Colonic mucosa (tissue), 4 donors: ENCODE measurements around the gene STK24. TPM values are rescaled to one million over a fixed set of nuclear protein-coding genes. Genes with fewer than 3 reads are reported as not detected.

Experiments used
- DNase-seq: peaks from one replicate; pipeline ENCODE4 v3.0.0-alpha.2; 2020
- H3K27ac ChIP-seq: fragments of 200-600 bp; one replicate; pipeline ENCODE4 v1.8.0; 2021
- H3K27me3 ChIP-seq: fragments of 200-600 bp; one replicate; pipeline ENCODE4 v1.8.0; 2021
- H3K36me3 ChIP-seq: fragments of 200-600 bp; one replicate; pipeline ENCODE4 v1.8.0; 2021
- H3K4me1 ChIP-seq: fragments of 200-600 bp; one replicate; pipeline ENCODE4 v1.8.0; 2021; ENCODE audit warnings: mild to moderate bottlenecking
- H3K4me3 ChIP-seq: fragments of 200-600 bp; one replicate; pipeline ENCODE4 v1.8.0; 2021
- H3K9ac ChIP-seq, 2 donors: one replicate each; pipeline ENCODE4 v1.7.0; 2013; ENCODE audit warnings: control low read depth in 2 of 2, low read depth in 2 of 2, low read length in 2 of 2
- H3K9me3 ChIP-seq: fragments of 200-600 bp; one replicate; pipeline ENCODE4 v1.8.0; 2021
- intact Hi-C: fragments of 100-400 bp; cut with DNase I; formaldehyde crosslinking; loops from one replicate; pipeline ENCODE4 v1.14.1; 2022
- total RNA-seq, 2 donors: library from RNA; stranded (reverse); fragmentation: NEBNext Ultra II Directional in 1 of 2; extraction: Animal tissue kit (Norgen Biotek cat#: 25700) in 1 of 2; gene quantifications; one replicate each; pipeline ENCODE4 v1.2.1, GENCODE V29; 2021
- TF ChIP-seq, protein P1 (sequence below): fragments of 200-600 bp; IDR thresholded peaks from one replicate; pipeline ENCODE4 v1.8.0; 2022; ENCODE audit warnings: antibody characterized with exemption, mild to moderate bottlenecking
- donor health status: healthy.
- donor health status: DM: no; HTN: no; CAD: no.
- donor health status: DM: no; HTN: no; CAD: no.

STK24 gene
- total RNA-seq, 2 donors from 2014 or later, result 160 to 206 TPM

DNA sequence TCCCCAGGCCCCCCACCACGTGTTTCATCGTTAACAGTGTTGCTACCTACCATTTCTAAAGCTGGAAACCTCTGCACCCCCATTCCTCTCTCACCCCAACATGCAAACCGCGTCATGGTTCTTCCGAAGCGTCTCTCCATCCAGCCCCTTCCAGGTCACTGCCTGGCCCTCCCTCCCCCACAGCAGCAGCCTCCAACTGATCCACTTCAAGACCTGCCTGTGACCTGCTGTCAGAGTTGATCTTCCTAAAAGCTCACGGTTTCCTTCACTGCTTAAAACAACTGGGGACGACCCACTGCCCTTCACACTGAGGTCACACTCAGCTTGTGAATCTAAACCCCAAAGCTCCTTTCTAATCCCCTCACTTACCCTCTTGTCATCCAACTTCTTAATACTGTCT, 47.7 kb downstream of the STK24 start:
- H3K9ac ChIP-seq, result no peak overlapping the region
- TF ChIP-seq, protein P1, sequence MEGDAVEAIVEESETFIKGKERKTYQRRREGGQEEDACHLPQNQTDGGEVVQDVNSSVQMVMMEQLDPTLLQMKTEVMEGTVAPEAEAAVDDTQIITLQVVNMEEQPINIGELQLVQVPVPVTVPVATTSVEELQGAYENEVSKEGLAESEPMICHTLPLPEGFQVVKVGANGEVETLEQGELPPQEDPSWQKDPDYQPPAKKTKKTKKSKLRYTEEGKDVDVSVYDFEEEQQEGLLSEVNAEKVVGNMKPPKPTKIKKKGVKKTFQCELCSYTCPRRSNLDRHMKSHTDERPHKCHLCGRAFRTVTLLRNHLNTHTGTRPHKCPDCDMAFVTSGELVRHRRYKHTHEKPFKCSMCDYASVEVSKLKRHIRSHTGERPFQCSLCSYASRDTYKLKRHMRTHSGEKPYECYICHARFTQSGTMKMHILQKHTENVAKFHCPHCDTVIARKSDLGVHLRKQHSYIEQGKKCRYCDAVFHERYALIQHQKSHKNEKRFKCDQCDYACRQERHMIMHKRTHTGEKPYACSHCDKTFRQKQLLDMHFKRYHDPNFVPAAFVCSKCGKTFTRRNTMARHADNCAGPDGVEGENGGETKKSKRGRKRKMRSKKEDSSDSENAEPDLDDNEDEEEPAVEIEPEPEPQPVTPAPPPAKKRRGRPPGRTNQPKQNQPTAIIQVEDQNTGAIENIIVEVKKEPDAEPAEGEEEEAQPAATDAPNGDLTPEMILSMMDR, result no peak
- H3K4me3 ChIP-seq, result no peak overlapping the region
- H3K27me3 ChIP-seq, result no peaks in the 10 kb centered on the region
- H3K27ac ChIP-seq, result no peak overlapping the region
- H3K9me3 ChIP-seq, result no peaks in the 10 kb centered on the region
- intact Hi-C loops, result no loop called here
- no peaks in the 10 kb centered on the region for H3K4me1 ChIP-seq
- DNase-seq, result no peak
- no peaks in the 10 kb centered on the region for H3K36me3 ChIP-seq

DNA sequence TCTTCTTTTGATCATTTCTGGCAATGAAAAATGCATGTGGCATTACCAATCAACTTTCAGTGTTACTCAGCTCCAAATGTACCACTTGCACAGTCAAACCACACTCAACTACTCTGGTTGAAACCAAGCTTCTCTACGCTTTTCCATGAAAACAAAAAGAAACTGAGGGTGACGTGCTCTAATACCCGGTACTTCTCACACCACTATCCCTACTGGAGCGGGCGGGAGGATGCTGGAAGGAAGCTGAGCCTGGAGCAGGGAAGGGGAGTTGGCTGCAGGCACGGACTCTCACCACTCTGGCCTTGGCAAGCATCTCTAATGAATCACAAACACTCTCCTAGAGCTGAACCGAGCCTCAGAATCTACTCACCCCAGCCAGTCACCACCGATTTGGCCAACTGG, 48.2 kb downstream of the STK24 start:
- intact Hi-C loops, result no loop called here
- DNase-seq, result no peak
- Histone ChIP-seq H3K27me3 (no peaks in the 10 kb centered on the region), H3K4me3 (no peak overlapping the region), H3K36me3 (no peaks in the 10 kb centered on the region), H3K4me1 (no peaks in the 10 kb centered on the region), H3K9me3 (no peaks in the 10 kb centered on the region), H3K9ac (no peak overlapping the region), H3K27ac (no peak overlapping the region)
- TF ChIP-seq, protein P1, result no peak

DNA sequence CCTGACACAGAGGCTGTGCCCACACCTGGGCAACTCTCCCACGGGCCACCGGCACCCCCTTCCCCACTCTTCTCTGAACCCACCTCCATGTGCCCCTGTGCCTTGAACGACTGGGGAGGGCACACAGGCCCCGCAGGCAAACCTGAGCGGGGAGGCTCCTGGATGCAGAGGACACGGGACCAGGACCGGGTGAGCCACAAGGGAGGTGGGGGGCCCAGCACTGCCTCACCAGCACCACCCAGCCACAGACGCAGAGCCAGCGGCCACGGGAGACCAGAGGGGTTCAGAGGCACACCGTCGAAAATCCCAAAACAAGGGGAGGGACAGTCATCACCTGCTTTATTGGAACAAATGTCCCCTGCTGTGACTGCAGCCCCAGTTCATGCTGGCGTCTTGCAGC, 49.4 kb downstream of the STK24 start:
- Histone ChIP-seq H3K9me3 (no peaks in the 10 kb centered on the region), H3K9ac (no peak overlapping the region), H3K36me3 (no peaks in the 10 kb centered on the region), H3K27me3 (no peaks in the 10 kb centered on the region), H3K27ac (no peak overlapping the region), H3K4me3 (no peak overlapping the region), H3K4me1 (no peaks in the 10 kb centered on the region)
- DNase-seq, result no peak
- intact Hi-C loops, result no loop called here
- TF ChIP-seq, protein P1, result no peak

DNA sequence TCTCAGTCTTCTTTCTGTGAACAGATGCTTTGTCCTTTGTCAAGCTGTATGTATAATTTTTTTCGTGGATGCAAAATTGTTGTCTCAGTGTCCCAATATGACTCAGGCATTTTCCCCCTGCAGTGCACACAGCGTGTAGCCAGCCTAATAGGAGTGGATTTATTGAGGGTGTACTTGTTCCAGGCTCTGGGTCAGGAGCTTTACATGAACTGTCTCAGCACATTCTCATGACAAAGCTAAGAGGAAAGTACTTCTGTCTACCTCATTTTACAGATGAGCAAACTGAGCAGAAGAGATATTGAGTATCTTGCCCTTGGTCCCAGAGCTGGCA, 50.8 kb downstream of the STK24 start:
- Histone ChIP-seq H3K9me3 (no peaks in the 10 kb centered on the region), H3K36me3 (no peaks in the 10 kb centered on the region), H3K27me3 (no peaks in the 10 kb centered on the region), H3K4me3 (no peak overlapping the region), H3K4me1 (no peaks in the 10 kb centered on the region), H3K27ac (no peak overlapping the region), H3K9ac (no peak overlapping the region)
- intact Hi-C loops, result no loop called here
- no peak for DNase-seq
- TF ChIP-seq, protein P1, result no peak

DNA sequence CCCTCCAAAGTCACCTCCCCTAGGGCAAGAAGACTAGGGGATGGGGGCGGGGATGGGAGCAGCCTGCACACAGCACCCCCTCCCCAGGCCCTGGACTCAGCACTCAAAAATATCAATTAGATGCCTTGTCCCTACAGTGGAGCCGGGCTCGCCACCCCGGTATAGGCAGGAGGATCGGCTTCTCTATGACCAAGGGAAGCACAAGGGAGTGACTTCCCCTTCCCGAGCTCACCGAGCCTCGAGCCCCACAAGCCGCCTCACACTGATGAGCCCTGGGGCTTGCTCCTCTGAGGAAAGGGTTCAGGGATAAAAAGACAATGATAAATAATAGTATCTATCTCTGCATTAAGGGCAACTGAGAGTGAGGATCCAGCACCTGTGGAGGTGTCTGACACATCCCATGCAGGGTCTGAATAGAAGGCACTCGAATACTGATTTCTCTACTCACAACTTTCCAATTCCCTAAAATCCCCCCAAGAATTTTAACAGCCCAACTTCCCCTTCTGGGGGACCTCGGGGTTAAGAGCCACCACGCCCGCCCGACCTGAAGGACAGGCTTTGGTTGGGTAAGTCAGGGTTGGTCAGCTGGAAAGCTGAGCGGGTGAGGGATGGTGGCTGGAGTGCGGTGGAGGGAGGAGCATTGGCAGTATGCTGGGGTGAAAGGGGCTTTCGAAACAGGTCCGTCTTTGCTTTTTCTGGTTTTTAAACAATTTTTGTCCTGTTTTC, 51.3 kb downstream of the STK24 start:
- H3K27me3 ChIP-seq, result no peaks in the 10 kb centered on the region
- no peaks in the 10 kb centered on the region for H3K36me3 ChIP-seq
- intact Hi-C loops, result no loop called here
- no peak overlapping the region for H3K4me3 ChIP-seq
- no peaks in the 10 kb centered on the region for H3K9me3 ChIP-seq
- no peak for DNase-seq
- no peak overlapping the region for H3K27ac ChIP-seq
- no peak overlapping the region for H3K9ac ChIP-seq
- no peaks in the 10 kb centered on the region for H3K4me1 ChIP-seq
- TF ChIP-seq, protein P1, result no peak
